HepG2 (cell line): ENCODE results near the gene SMKR1. TPM values are rescaled to one million over a fixed set of nuclear protein-coding genes. Genes with fewer than 3 reads are reported as not detected.

Experiments
- ATAC-seq: fragments of 200-7000 bp; cut with Tn5 transposase; 3 replicates; pipeline ENCODE4 v1.9.1; 2020; ENCODE audit warnings: mild to moderate bottlenecking, moderate library complexity
- BruUV-seq: library from RNA; stranded (reverse); fragments of 400-500 nt; replicated peaks from 2 replicates; lab custom pipeline; 2021; lab: Mats Ljungman, UMichigan
- CTCF ChIA-PET: fragments of 300-600 bp; formaldehyde crosslinking; extraction: SDS; loops from one replicate; lab custom pipeline; 2021; ENCODE audit warnings: low total read pairs, inconsistent platforms, low intra/inter-chr PET ratio; lab: Yijun Ruan, JAX
- POLR2A ChIA-PET: fragments of 350-600 bp; sonication (Branson Sonifier 250); formaldehyde crosslinking; loops from one replicate; lab custom pipeline; 2020; ENCODE audit warnings: antibody characterized with exemption, inconsistent platforms; lab: Yijun Ruan, JAX
- DNase-seq: peaks from one replicate; pipeline ENCODE4 v3.0.0-alpha.2; 2015; ENCODE audit warnings: low spot score
- FAIRE-seq: peaks from 3 replicates; lab custom pipeline; 2011; peaks lifted over from hg19 to GRCh38; lab: Jason Lieb, UNC
- H2AFZ ChIP-seq: one replicate; pipeline ENCODE4 v1.6.1; 2011; ENCODE audit warnings: low read length, inconsistent platforms
- H3K27ac ChIP-seq: fragments of 300-600 bp; 3 replicates; pipeline ENCODE4 v1.8.0; 2011; ENCODE audit warnings: mixed run types, mild to moderate bottlenecking, mixed read lengths, low read length, inconsistent platforms; ENCODE audit not compliant: insufficient read depth; ENCODE audit errors: extremely low read length
- H3K27me3 ChIP-seq, 2 experiments: fragments of 200-600 bp in 1 of 2; 2 replicates in 1 of 2; 3 replicates in 1 of 2; pipeline versions ENCODE4 v1.6.0 to v1.8.0; 2011; ENCODE audit warnings: low read length in 2 of 2, mild to moderate bottlenecking in 2 of 2, moderate library complexity in 2 of 2, inconsistent platforms in 1 of 2; ENCODE audit not compliant: insufficient read depth in 2 of 2, control insufficient read depth in 1 of 2
- H3K36me3 ChIP-seq, 2 experiments: fragments of 200-600 bp in 1 of 2; replicated peaks in 1 of 2; 2 replicates in 1 of 2; 3 replicates in 1 of 2; pipeline versions ENCODE4 v1.5.1 to v1.8.0; 2011; ENCODE audit warnings: low read length in 2 of 2, inconsistent platforms in 1 of 2; ENCODE audit not compliant: insufficient read depth in 2 of 2, control insufficient read depth in 1 of 2
- H3K4me1 ChIP-seq: 2 replicates; pipeline ENCODE4 v1.5.1; 2012; ENCODE audit warnings: low read length, inconsistent platforms; ENCODE audit not compliant: insufficient read depth
- H3K4me2 ChIP-seq: 2 replicates; pipeline ENCODE4 v1.6.0; 2011; ENCODE audit warnings: low read depth, low read length, inconsistent platforms
- H3K4me3 ChIP-seq, 3 experiments: fragments of 200-600 bp in 1 of 3; sonication (generic), shearing (Covaris generic) in 1 of 3; replicated peaks in 1 of 3; 2 replicates each; pipeline ENCODE4 v1.5.1; 2011 to 2016; ENCODE audit warnings: low read length in 3 of 3, inconsistent platforms in 2 of 3, low read depth in 2 of 3, mild to moderate bottlenecking in 2 of 3, control low read depth in 1 of 3, mixed read lengths in 1 of 3; ENCODE audit not compliant: insufficient read depth in 1 of 3
- H3K79me2 ChIP-seq: one replicate; pipeline ENCODE4 v1.6.1; 2011; ENCODE audit warnings: low read length, inconsistent platforms; ENCODE audit not compliant: insufficient read depth
- H3K9ac ChIP-seq: 2 replicates; pipeline ENCODE4 v1.6.0; 2011; ENCODE audit warnings: mild to moderate bottlenecking, low read depth, low read length, inconsistent platforms; ENCODE audit not compliant: insufficient read depth
- H3K9me3 ChIP-seq: 2 replicates; pipeline ENCODE4 v1.5.1; 2012; ENCODE audit warnings: mild to moderate bottlenecking, low read length
- H4K20me1 ChIP-seq: 2 replicates; pipeline ENCODE4 v1.6.0; 2011; ENCODE audit warnings: inconsistent platforms, mild to moderate bottlenecking, low read length, moderate library complexity; ENCODE audit not compliant: insufficient read depth
- CENPX ChIP-seq: sonication (generic); formaldehyde crosslinking; IDR thresholded peaks from 2 replicates; pipeline ENCODE4 v1.9.0; 2021; ENCODE audit warnings: mild to moderate bottlenecking, missing genetic modification reagents, moderate library complexity
- GPN1 ChIP-seq: sonication (generic); formaldehyde crosslinking; IDR thresholded peaks from 2 replicates; pipeline ENCODE4 v1.5.1; 2020; ENCODE audit warnings: missing genetic modification reagents, borderline replicate concordance
- HNRNPH1 ChIP-seq: fragments of 200-400 bp; formaldehyde crosslinking; optimal IDR thresholded peaks from 2 replicates; pipeline ENCODE3; 2017; ENCODE audit warnings: mild to moderate bottlenecking, low read depth, low read length
- HNRNPLL ChIP-seq: fragments of 200-400 bp; formaldehyde crosslinking; IDR thresholded peaks from 2 replicates; pipeline ENCODE4 v1.6.1; 2017; ENCODE audit warnings: mild to moderate bottlenecking, low read depth, low read length; ENCODE audit not compliant: poor library complexity, severe bottlenecking
- HNRNPUL1 ChIP-seq: fragments of 200-400 bp; formaldehyde crosslinking; IDR thresholded peaks from 2 replicates; pipeline ENCODE4 v1.6.1; 2017; ENCODE audit warnings: low read depth, mild to moderate bottlenecking, low read length, moderate library complexity
- JARID2 ChIP-seq: sonication (generic); formaldehyde crosslinking; IDR thresholded peaks from 2 replicates; pipeline ENCODE4 v1.8.1; 2023; ENCODE audit warnings: missing genetic modification reagents, inconsistent platforms; ENCODE audit not compliant: insufficient replicate concordance
- SALL1 ChIP-seq: sonication (generic); formaldehyde crosslinking; IDR thresholded peaks from 2 replicates; pipeline ENCODE4 v1.8.0; 2022; ENCODE audit warnings: mild to moderate bottlenecking, missing genetic modification reagents
- SMAD9 ChIP-seq: sonication (generic); formaldehyde crosslinking; IDR thresholded peaks from 2 replicates; pipeline ENCODE4 v1.5.1; 2020; ENCODE audit warnings: mild to moderate bottlenecking, missing genetic modification reagents
- TCF7L2 ChIP-seq: IDR thresholded peaks from 2 replicates; pipeline ENCODE4 v1.6.1; 2011; ENCODE audit warnings: mild to moderate bottlenecking, low read depth, low read length, moderate library complexity
- WIZ ChIP-seq: sonication (generic); formaldehyde crosslinking; IDR thresholded peaks from 2 replicates; pipeline ENCODE4 v1.5.1; 2020; ENCODE audit warnings: mild to moderate bottlenecking, missing genetic modification reagents
- ZFY ChIP-seq: sonication (generic); formaldehyde crosslinking; IDR thresholded peaks from 2 replicates; pipeline ENCODE4 v1.4.0; 2020; ENCODE audit warnings: missing genetic modification reagents
- ZNF138 ChIP-seq: sonication (generic); formaldehyde crosslinking; IDR thresholded peaks from 2 replicates; pipeline ENCODE4 v1.5.0; 2020; ENCODE audit warnings: mild to moderate bottlenecking, low read depth, missing genetic modification reagents
- ZNF713 ChIP-seq: sonication (generic); formaldehyde crosslinking; IDR thresholded peaks from 2 replicates; pipeline ENCODE4 v1.4.0; 2020; ENCODE audit warnings: mild to moderate bottlenecking, missing genetic modification reagents
- WGBS: methylation state at CpG from one replicate; pipeline ENCODE4 v1.1.6; 2017; ENCODE audit warnings: low lambda C conversion rate; 5-methylcytosine and 5-hydroxymethylcytosine counted together
- in situ Hi-C: cut with HindIII; loops from 2 replicates; pipeline ENCODE4 v1.10.0; 2017; ENCODE audit warnings: low pct_unique_long_range_greater_than_20kb; ENCODE audit not compliant: extremely low pct_ligation_motif_present
- intact Hi-C: fragments of 100-400 bp; cut with micrococcal nuclease; formaldehyde crosslinking; loops from one replicate; pipeline ENCODE4 v1.10.0; 2022; ENCODE audit not compliant: unreplicated experiment
- polyA plus RNA-seq, 8 experiments: library from polyadenylated mRNA; depleted of rRNA in 3 of 8; stranded (reverse) in 7 of 8; unstranded in 1 of 8; fragments of >200 nt; fragmentation: Illumina TruSeq in 4 of 8; extraction: Trizol in 4 of 8; gene quantifications; 2 replicates each; pipeline versions ENCODE4 v1.2.1 to v1.2.3, GENCODE V29; 2011 to 2016; ENCODE audit warnings: low read depth in 4 of 8, missing spikeins in 1 of 8, mixed read lengths in 1 of 8; ENCODE audit not compliant: insufficient read depth in 1 of 8
- total RNA-seq, 5 experiments: library from RNA; depleted of rRNA; stranded (reverse); fragments of >200 nt; fragmentation: Illumina TruSeq; extraction: Trizol; gene quantifications; 2 replicates each; pipeline ENCODE4 v1.2.3, GENCODE V29; 2016; ENCODE audit warnings: low read depth in 1 of 5
- TF ChIP-seq, protein P1 (sequence below): IDR thresholded peaks from 2 replicates; pipeline ENCODE4 v1.6.1; 2016; ENCODE audit warnings: low read depth, missing genetic modification reagents, missing compliant biosample characterization

The SMKR1 gene
- total and polyA plus RNA-seq, 2 of the 13 experiments (the other 11 are each of a cell fraction or from before 2014, with no cell fraction given): 0.07 TPM; not detected in 1

DNA sequence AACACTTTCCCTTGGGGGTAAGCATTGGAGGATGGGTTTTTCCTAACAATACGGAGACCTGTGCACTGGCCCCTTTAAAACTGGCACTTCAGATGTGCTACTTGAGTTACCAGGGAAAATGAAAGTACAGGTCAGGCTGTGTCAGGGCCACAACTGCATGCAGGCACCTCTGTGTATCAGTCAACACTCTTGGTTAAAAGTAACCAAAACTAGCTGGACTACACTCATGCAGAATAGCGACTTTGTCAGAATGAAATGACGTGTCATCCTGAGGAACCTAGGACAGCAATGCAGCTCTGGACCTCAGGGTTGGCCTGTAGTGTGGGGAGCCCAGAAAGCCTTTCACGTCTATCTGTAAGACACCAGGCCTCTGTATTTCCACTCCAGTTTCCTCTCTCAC, 33.8 kb upstream of the SMKR1 start:
- DNase-seq (no peak), ATAC-seq (no peak), FAIRE-seq (no peak)
- in situ Hi-C loops: no loop called here
- POLR2A ChIA-PET: no interaction called here
- no peak overlapping the region for H3K4me2 ChIP-seq
- H3K9me3 ChIP-seq: no peaks in the 10 kb centered on the region
- H3K27me3 ChIP-seq: no peaks in the 10 kb centered on the region
- WGBS: 96% methylated on average over 4 of the region's 4 CpGs
- no peak overlapping the region for H2AFZ ChIP-seq
- H4K20me1 ChIP-seq: no peaks in the 10 kb centered on the region
- CTCF ChIA-PET: no interaction called here
- no peaks in the 10 kb centered on the region for H3K4me1 ChIP-seq
- no peak overlapping the region for H3K9ac ChIP-seq
- no TSS peak for BruUV-seq
- no peak overlapping the region for H3K4me3 ChIP-seq
- H3K27ac ChIP-seq: no peak overlapping the region
- H3K36me3 ChIP-seq: peaks cover 0 to 4% of the 10 kb centered on the region in 2 experiments; a peak in 1 of 5 replicates
- H3K79me2 ChIP-seq: no peaks in the 10 kb centered on the region
- TF ChIP-seq WIZ (CRISPR knock-in tag): no peak
- no peak for TF ChIP-seq SMAD9
- TF ChIP-seq ZNF713 (CRISPR knock-in tag): no peak
- no peak for TF ChIP-seq CENPX (CRISPR knock-in tag)
- TF ChIP-seq SALL1 (CRISPR knock-in tag): no peak
- TF ChIP-seq, protein P1, sequence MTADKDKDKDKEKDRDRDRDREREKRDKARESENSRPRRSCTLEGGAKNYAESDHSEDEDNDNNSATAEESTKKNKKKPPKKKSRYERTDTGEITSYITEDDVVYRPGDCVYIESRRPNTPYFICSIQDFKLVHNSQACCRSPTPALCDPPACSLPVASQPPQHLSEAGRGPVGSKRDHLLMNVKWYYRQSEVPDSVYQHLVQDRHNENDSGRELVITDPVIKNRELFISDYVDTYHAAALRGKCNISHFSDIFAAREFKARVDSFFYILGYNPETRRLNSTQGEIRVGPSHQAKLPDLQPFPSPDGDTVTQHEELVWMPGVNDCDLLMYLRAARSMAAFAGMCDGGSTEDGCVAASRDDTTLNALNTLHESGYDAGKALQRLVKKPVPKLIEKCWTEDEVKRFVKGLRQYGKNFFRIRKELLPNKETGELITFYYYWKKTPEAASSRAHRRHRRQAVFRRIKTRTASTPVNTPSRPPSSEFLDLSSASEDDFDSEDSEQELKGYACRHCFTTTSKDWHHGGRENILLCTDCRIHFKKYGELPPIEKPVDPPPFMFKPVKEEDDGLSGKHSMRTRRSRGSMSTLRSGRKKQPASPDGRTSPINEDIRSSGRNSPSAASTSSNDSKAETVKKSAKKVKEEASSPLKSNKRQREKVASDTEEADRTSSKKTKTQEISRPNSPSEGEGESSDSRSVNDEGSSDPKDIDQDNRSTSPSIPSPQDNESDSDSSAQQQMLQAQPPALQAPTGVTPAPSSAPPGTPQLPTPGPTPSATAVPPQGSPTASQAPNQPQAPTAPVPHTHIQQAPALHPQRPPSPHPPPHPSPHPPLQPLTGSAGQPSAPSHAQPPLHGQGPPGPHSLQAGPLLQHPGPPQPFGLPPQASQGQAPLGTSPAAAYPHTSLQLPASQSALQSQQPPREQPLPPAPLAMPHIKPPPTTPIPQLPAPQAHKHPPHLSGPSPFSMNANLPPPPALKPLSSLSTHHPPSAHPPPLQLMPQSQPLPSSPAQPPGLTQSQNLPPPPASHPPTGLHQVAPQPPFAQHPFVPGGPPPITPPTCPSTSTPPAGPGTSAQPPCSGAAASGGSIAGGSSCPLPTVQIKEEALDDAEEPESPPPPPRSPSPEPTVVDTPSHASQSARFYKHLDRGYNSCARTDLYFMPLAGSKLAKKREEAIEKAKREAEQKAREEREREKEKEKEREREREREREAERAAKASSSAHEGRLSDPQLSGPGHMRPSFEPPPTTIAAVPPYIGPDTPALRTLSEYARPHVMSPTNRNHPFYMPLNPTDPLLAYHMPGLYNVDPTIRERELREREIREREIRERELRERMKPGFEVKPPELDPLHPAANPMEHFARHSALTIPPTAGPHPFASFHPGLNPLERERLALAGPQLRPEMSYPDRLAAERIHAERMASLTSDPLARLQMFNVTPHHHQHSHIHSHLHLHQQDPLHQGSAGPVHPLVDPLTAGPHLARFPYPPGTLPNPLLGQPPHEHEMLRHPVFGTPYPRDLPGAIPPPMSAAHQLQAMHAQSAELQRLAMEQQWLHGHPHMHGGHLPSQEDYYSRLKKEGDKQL (CRISPR knock-in tag): no peak
- TF ChIP-seq HNRNPLL: no peak
- TF ChIP-seq TCF7L2: no peak
- TF ChIP-seq GPN1: no peak
- TF ChIP-seq ZFY: no peak
- no peak for TF ChIP-seq HNRNPH1
- no peak for TF ChIP-seq JARID2 (CRISPR knock-in tag)
- no peak for TF ChIP-seq HNRNPUL1
- TF ChIP-seq ZNF138 (CRISPR knock-in tag): no peak
- TF ChIP-seq, all 625 proteins: peak for 0
- intact Hi-C loops: no loop called here
